GM12878 (cell line): ENCODE results near the gene GREB1. TPM values are rescaled to one million over a fixed set of nuclear protein-coding genes. Genes with fewer than 3 reads are reported as not detected.

ENCODE experiments used
- ATAC-seq: fragments of 200-7000 bp; cut with Tn5 transposase; 3 replicates; pipeline ENCODE4 v1.9.1; 2020; ENCODE audit warnings: mild to moderate bottlenecking, moderate library complexity
- BruUV-seq: library from RNA; stranded (reverse); fragments of 400-500 nt; replicated peaks from 2 replicates; lab custom pipeline; 2021; lab: Mats Ljungman, UMichigan
- CTCF ChIA-PET: fragments of 300-600 bp; sonication (Branson Sonifier 250); formaldehyde crosslinking; extraction: SDS; loops from one replicate; lab custom pipeline; 2021; ENCODE audit warnings: inconsistent platforms; lab: Yijun Ruan, JAX
- POLR2A ChIA-PET: fragments of 350-600 bp; formaldehyde crosslinking; extraction: SDS; loops from one replicate; lab custom pipeline; 2021; ENCODE audit warnings: inconsistent platforms; lab: Charles Lee
- RAD21 ChIA-PET: fragments of 300-600 bp; sonication (Branson Sonifier 250); formaldehyde crosslinking; loops from one replicate; lab custom pipeline; 2023; ENCODE audit warnings: antibody characterized with exemption; ENCODE audit not compliant: unreplicated experiment; lab: Charles Lee
- SMC1A ChIA-PET: fragments of 300-600 bp; sonication (Branson Sonifier 250); formaldehyde crosslinking; loops from one replicate; lab custom pipeline; 2023; ENCODE audit not compliant: unreplicated experiment, uncharacterized antibody; lab: Charles Lee
- DNase-seq: peaks from one replicate; pipeline ENCODE4 v3.0.0-alpha.2; 2011; ENCODE audit warnings: low read depth, low spot score
- FAIRE-seq: peaks from 3 replicates; lab custom pipeline; 2011; peaks lifted over from hg19 to GRCh38; lab: Jason Lieb, UNC
- H2AFZ ChIP-seq: 2 replicates; pipeline ENCODE4 v1.6.0; 2011; ENCODE audit warnings: low read depth, low read length, control low read depth; ENCODE audit not compliant: control insufficient read depth
- H3K27ac ChIP-seq: 2 replicates; pipeline ENCODE4 v1.5.1; 2011; ENCODE audit warnings: control low read depth; ENCODE audit not compliant: control insufficient read depth, insufficient read depth
- H3K27me3 ChIP-seq, 2 experiments: replicated peaks in 1 of 2; 2 replicates each; pipeline versions ENCODE4 v1.6.0 to v1.6.1; 2011; ENCODE audit warnings: low read length in 1 of 2; ENCODE audit not compliant: control insufficient read depth in 2 of 2, insufficient read depth in 2 of 2
- H3K36me3 ChIP-seq, 2 experiments: 2 replicates each; pipeline ENCODE4 v1.5.1; 2011; ENCODE audit warnings: low read length in 1 of 2; ENCODE audit not compliant: control insufficient read depth in 2 of 2, insufficient read depth in 2 of 2
- H3K4me1 ChIP-seq: 2 replicates; pipeline ENCODE4 v1.6.1; 2011; ENCODE audit warnings: mild to moderate bottlenecking, low read length, moderate library complexity, mixed read lengths; ENCODE audit not compliant: control insufficient read depth, insufficient read depth
- H3K4me2 ChIP-seq: 2 replicates; pipeline ENCODE4 v1.6.0; 2011; ENCODE audit warnings: control low read depth; ENCODE audit not compliant: control insufficient read depth, insufficient read depth
- H3K4me3 ChIP-seq: fragments of 200-600 bp; sonication (generic); 2 replicates; pipeline ENCODE4 v1.5.1; 2016
- H3K79me2 ChIP-seq: 2 replicates; pipeline ENCODE4 v1.6.0; 2011; ENCODE audit warnings: low read length; ENCODE audit not compliant: control insufficient read depth, insufficient read depth
- H3K9ac ChIP-seq: 2 replicates; pipeline ENCODE4 v1.8.0; 2011; ENCODE audit warnings: low read length, control low read depth, mixed read lengths; ENCODE audit not compliant: control insufficient read depth, insufficient read depth
- H3K9me3 ChIP-seq: replicated peaks from 3 replicates; pipeline ENCODE4 v1.5.1; 2011; ENCODE audit warnings: mild to moderate bottlenecking, low read length; ENCODE audit not compliant: control insufficient read depth, insufficient read depth
- H4K20me1 ChIP-seq: 2 replicates; pipeline ENCODE4 v1.6.0; 2011; ENCODE audit not compliant: control insufficient read depth, insufficient read depth
- ASH2L ChIP-seq: fragments of 300-600, 200-600 bp; sonication (generic); IDR thresholded peaks from 2 replicates; pipeline ENCODE4 v1.6.1; 2017; ENCODE audit warnings: low read depth, mild to moderate bottlenecking, borderline replicate concordance
- CBX5 ChIP-seq: sonication (generic); IDR thresholded peaks from 2 replicates; pipeline ENCODE4 v1.6.1; 2016; ENCODE audit warnings: low read depth, moderate library complexity, mild to moderate bottlenecking, inconsistent platforms
- CHD2 ChIP-seq: IDR thresholded peaks from 2 replicates; pipeline ENCODE4 v1.6.1; 2011; ENCODE audit warnings: low read depth, low read length, improper control_type of control experiment, borderline replicate concordance
- DPF2 ChIP-seq: fragments of 450-650 bp; IDR thresholded peaks from 2 replicates; pipeline ENCODE4 v1.6.1; 2017; ENCODE audit warnings: mild to moderate bottlenecking
- FOXM1 ChIP-seq: IDR thresholded peaks from 2 replicates; pipeline ENCODE4 v1.6.1; 2012; ENCODE audit warnings: low read depth, mild to moderate bottlenecking, inconsistent platforms, low read length, moderate library complexity
- GABPA ChIP-seq: IDR thresholded peaks from 2 replicates; pipeline ENCODE4 v1.6.1; 2014; ENCODE audit warnings: antibody characterized with exemption, low read depth, mild to moderate bottlenecking, inconsistent platforms
- MTA3 ChIP-seq: IDR thresholded peaks from 2 replicates; pipeline ENCODE4 v1.6.1; 2012; ENCODE audit warnings: low read length, inconsistent platforms, borderline replicate concordance
- MYB ChIP-seq: fragments of 150-350 bp; IDR thresholded peaks from 2 replicates; pipeline ENCODE4 v1.6.1; 2014; ENCODE audit warnings: mild to moderate bottlenecking, low read depth, low read length, borderline replicate concordance
- NFYA ChIP-seq: IDR thresholded peaks from 2 replicates; pipeline ENCODE4 v1.6.1; 2011; ENCODE audit warnings: low read depth, mild to moderate bottlenecking, low read length, improper control_type of control experiment, borderline replicate concordance
- NRF1 ChIP-seq: conservative IDR thresholded peaks from 2 replicates; pipeline ENCODE4 v1.6.1; 2011; ENCODE audit warnings: mild to moderate bottlenecking, low read depth, low read length, improper control_type of control experiment
- PKNOX1 ChIP-seq: fragments of 450-650 bp; IDR thresholded peaks from 2 replicates; pipeline ENCODE4 v1.6.1; 2016; ENCODE audit warnings: mild to moderate bottlenecking
- RB1 ChIP-seq: fragments of 450-650 bp; formaldehyde crosslinking; IDR thresholded peaks from 2 replicates; pipeline ENCODE4 v1.6.1; 2017; ENCODE audit warnings: mild to moderate bottlenecking, borderline replicate concordance
- SMAD1 ChIP-seq: fragments of 450-650 bp; IDR thresholded peaks from 2 replicates; pipeline ENCODE4 v1.6.1; 2018; ENCODE audit warnings: mild to moderate bottlenecking, low read depth; ENCODE audit not compliant: partially characterized antibody
- SMARCA5 ChIP-seq: fragments of 450-650 bp; IDR thresholded peaks from 2 replicates; pipeline ENCODE4 v1.6.1; 2017; ENCODE audit warnings: mild to moderate bottlenecking
- STAT1 ChIP-seq: fragments of 450-650 bp; conservative IDR thresholded peaks from 2 replicates; pipeline ENCODE4 v1.6.1; 2014; ENCODE audit warnings: antibody characterized with exemption, mild to moderate bottlenecking
- YBX1 ChIP-seq: fragments of 450-650 bp; IDR thresholded peaks from 2 replicates; pipeline ENCODE4 v1.6.1; 2016; ENCODE audit warnings: antibody characterized with exemption
- ZNF687 ChIP-seq: fragments of 450-650 bp; IDR thresholded peaks from 2 replicates; pipeline ENCODE4 v1.6.1; 2017; ENCODE audit warnings: mild to moderate bottlenecking, moderate library complexity
- WGBS: methylation state at CpG from one replicate; pipeline ENCODE4 v1.1.6; 2016; ENCODE audit warnings: low lambda C conversion rate; ENCODE audit not compliant: insufficient replicate concordance, insufficient coverage; ENCODE audit errors: missing lambda C conversion rate; 5-methylcytosine and 5-hydroxymethylcytosine counted together
- in situ Hi-C: fragments of 300-500 bp; cut with MboI; formaldehyde crosslinking; loops from 9 replicates; pipeline ENCODE4 v1.14.3; 2018; ENCODE audit warnings: mixed read lengths
- intact Hi-C: fragments of 100-400 bp; cut with micrococcal nuclease; formaldehyde crosslinking; loops from one replicate; pipeline ENCODE4 v1.14.2; 2022; ENCODE audit not compliant: unreplicated experiment
- polyA plus RNA-seq, 11 experiments: library from polyadenylated mRNA; depleted of rRNA in 4 of 11; unstranded in 6 of 11; stranded (reverse) in 5 of 11; fragments of >200 nt; fragmentation: Nextera tagmentation in 4 of 11; fragmentation: Illumina TruSeq in 1 of 11; extraction: Ambion mirVana in 4 of 11; extraction: Trizol in 1 of 11; gene quantifications; 1 replicate in 1 of 11; 2 replicates in 10 of 11; pipeline versions ENCODE4 v1.2.1 to v1.2.3, GENCODE V29; 2011 to 2016; ENCODE audit warnings: inconsistent platforms in 2 of 11, missing spikeins in 2 of 11, low read depth in 1 of 11
- total RNA-seq, 4 experiments: library from RNA; depleted of rRNA in 3 of 4; stranded (reverse); fragments of >200 nt in 3 of 4; fragmentation: Illumina TruSeq in 1 of 4; extraction: Trizol in 1 of 4; gene quantifications; 2 replicates each; pipeline versions ENCODE4 v1.2.1 to v1.2.3, GENCODE V29; 2013 to 2021
- TF ChIP-seq, protein P1 (sequence below): fragments of 450-650 bp; IDR thresholded peaks from 2 replicates; pipeline ENCODE4 v1.6.1; 2016; ENCODE audit warnings: mild to moderate bottlenecking

GREB1 gene
- total and polyA plus RNA-seq, 10 of the 15 experiments (the other 5 are each of a cell fraction or from before 2014, with no cell fraction given) = 0.09 to 2.1 (median 0.37) TPM; not detected in 1

DNA sequence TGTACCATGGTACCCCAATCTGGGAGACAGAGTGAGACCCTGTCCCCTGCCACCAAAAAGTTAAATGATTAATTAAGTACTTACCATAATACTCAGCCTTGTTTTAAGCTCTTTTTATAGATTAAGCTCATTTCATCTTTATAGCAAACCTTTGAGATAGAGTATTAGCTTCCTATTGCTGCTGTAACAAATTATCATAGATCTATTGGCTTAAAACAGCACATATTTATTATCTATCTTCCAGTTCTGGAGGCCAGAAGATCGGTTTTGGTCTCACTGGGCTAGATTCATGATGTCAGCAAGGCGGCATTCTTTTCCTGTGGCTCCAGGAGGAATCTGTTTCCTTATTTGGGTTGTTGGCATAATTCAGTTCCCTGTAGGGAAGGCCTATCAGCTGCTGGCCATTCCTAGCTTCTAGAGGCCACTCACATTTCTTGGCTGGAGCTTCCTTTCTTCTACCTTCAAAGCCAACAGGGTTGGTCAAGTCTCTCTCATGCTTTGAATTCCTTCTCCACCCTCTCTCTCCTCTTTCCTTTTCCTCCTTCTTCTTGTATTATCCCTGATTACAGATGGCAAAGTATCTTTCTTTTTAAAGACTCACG lies 13.7 kb upstream of the GREB1 start:
- intact Hi-C loops = no loop called here
- H3K9ac ChIP-seq = no peak overlapping the region
- ATAC-seq = no peak
- ChIA-PET RAD21 (no interaction called here), POLR2A (no interaction called here), SMC1A (interaction anchor here (0.6 kb wide), 1 partner anchor 105 kb away, joined by 3 read pairs; no protein-coding TSS in a partner anchor), CTCF (interaction anchor here (1.1 kb wide), 1 partner anchor 71 kb away, joined by 3 read pairs; no protein-coding TSS in a partner anchor)
- WGBS = 41% methylated on average over 3 of the region's 3 CpGs
- FAIRE-seq = no peak
- H3K79me2 ChIP-seq = no peaks in the 10 kb centered on the region
- in situ Hi-C loops = no loop called here
- H3K4me1 ChIP-seq = no peaks in the 10 kb centered on the region
- H3K4me2 ChIP-seq = no peak overlapping the region
- no peaks in the 10 kb centered on the region; the same call in 1 of the 2 replicates for H4K20me1 ChIP-seq
- no peak for DNase-seq
- H3K4me3 ChIP-seq = no peak overlapping the region
- no peak overlapping the region for H2AFZ ChIP-seq
- no peaks in the 10 kb centered on the region; a peak in 1 of 4 replicates for H3K27me3 ChIP-seq
- TF ChIP-seq ZNF687 (no peak), YBX1 (no peak), STAT1 (no peak), CHD2 (no peak), SMARCA5 (no peak), ASH2L (no peak), CBX5 (no peak), MYB (no peak), NRF1 (no peak), RB1 (no peak), GABPA (no peak), NFYA (no peak), PKNOX1 (no peak), MTA3 (no peak), FOXM1 (no peak), DPF2 (no peak), SMAD1 (no peak)
- TF ChIP-seq, protein P1, sequence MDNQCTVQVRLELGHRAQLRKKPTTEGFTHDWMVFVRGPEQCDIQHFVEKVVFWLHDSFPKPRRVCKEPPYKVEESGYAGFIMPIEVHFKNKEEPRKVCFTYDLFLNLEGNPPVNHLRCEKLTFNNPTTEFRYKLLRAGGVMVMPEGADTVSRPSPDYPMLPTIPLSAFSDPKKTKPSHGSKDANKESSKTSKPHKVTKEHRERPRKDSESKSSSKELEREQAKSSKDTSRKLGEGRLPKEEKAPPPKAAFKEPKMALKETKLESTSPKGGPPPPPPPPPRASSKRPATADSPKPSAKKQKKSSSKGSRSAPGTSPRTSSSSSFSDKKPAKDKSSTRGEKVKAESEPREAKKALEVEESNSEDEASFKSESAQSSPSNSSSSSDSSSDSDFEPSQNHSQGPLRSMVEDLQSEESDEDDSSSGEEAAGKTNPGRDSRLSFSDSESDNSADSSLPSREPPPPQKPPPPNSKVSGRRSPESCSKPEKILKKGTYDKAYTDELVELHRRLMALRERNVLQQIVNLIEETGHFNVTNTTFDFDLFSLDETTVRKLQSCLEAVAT = no peak
- H3K36me3 ChIP-seq = no peaks in the 10 kb centered on the region
- no TSS peak for BruUV-seq
- H3K9me3 ChIP-seq = no peaks in the 10 kb centered on the region; the same call in 2 of the 3 replicates
- H3K27ac ChIP-seq = no peak overlapping the region
